Aorta (tissue), 5 donors: Measurements from ENCODE around the gene BTF3L4. TPM values are rescaled to one million over a fixed set of nuclear protein-coding genes. Genes with fewer than 3 reads are reported as not detected.

Experiments
- ATAC-seq: fragments of 200-7000 bp; cut with Tn5 transposase; one replicate; pipeline ENCODE4 v1.9.1; 2022; ENCODE audit warnings: moderate library complexity; ENCODE audit not compliant: low FRiP score
- DNase-seq, 2 donors: peaks; one replicate each; pipeline ENCODE4 v3.0.0-alpha.2; 2020
- H3K27ac ChIP-seq, 2 donors: one replicate each; pipeline ENCODE4 v1.5.1; 2013; ENCODE audit warnings: low read length in 2 of 2, mild to moderate bottlenecking in 2 of 2, moderate library complexity in 2 of 2, control low read depth in 1 of 2, inconsistent platforms in 1 of 2, low read depth in 1 of 2
- H3K27me3 ChIP-seq, 2 donors: one replicate each; pipeline ENCODE4 v1.6.1; 2013; ENCODE audit warnings: control low read depth in 1 of 2, low read length in 1 of 2, mild to moderate bottlenecking in 1 of 2, moderate library complexity in 1 of 2; ENCODE audit not compliant: insufficient read depth in 2 of 2, control insufficient read depth in 1 of 2
- H3K36me3 ChIP-seq, 2 donors: one replicate each; pipeline ENCODE4 v1.6.1; 2013; ENCODE audit warnings: control low read depth in 1 of 2, low read length in 1 of 2, mild to moderate bottlenecking in 1 of 2; ENCODE audit not compliant: insufficient read depth in 2 of 2, control insufficient read depth in 1 of 2
- H3K4me1 ChIP-seq, 2 donors: one replicate each; pipeline ENCODE4 v1.6.1; 2013; ENCODE audit warnings: low read length in 2 of 2, control low read depth in 1 of 2, mild to moderate bottlenecking in 1 of 2, moderate library complexity in 1 of 2; ENCODE audit not compliant: insufficient read depth in 2 of 2, control insufficient read depth in 1 of 2
- H3K4me3 ChIP-seq, 2 donors: one replicate each; pipeline ENCODE4 v1.5.1; 2013; ENCODE audit warnings: low read length in 2 of 2, control low read depth in 1 of 2, mild to moderate bottlenecking in 1 of 2
- H3K9me3 ChIP-seq: one replicate; pipeline ENCODE4 v1.6.1; 2013; ENCODE audit warnings: mild to moderate bottlenecking, low read length; ENCODE audit not compliant: control insufficient read depth
- WGBS, 2 donors: extraction: QIAGEN DNeasy Blood & Tissue Kit; methylation state at CpG; one replicate each; pipeline ENCODE4 v1.1.7; 2013; 5-methylcytosine and 5-hydroxymethylcytosine counted together
- intact Hi-C, 2 donors: fragments of 100-400 bp; cut with DNase I; formaldehyde crosslinking; loops; one replicate each; pipeline versions ENCODE4 v1.14.2 to v1.15.0; 2022
- polyA plus RNA-seq, 2 donors: library from polyadenylated mRNA; stranded (reverse); fragments of 200-250 nt; gene quantifications; one replicate each; pipeline ENCODE4 v1.2.3, GENCODE V29; 2013
- total RNA-seq, 2 donors: library from RNA; stranded (reverse); fragmentation: NEBNext Ultra II Directional; extraction: Animal tissue kit (Norgen Biotek cat#: 25700); gene quantifications; one replicate each; pipeline ENCODE4 v1.2.1, GENCODE V29; 2021
- donor health status: healthy with polysubstance abuse.
- donor health status: Bipolar disorder and iron deficiency.
- donor health status: DM: no; HTN: no; CAD: no.
- donor health status: DM: no; HTN: no; CAD: no.
- donor health status: DM: yes; HTN: yes; CAD: no.

Gene BTF3L4
- total and polyA plus RNA-seq, 4 donors = 33.6 to 45.3 (median 38.2) TPM

DNA sequence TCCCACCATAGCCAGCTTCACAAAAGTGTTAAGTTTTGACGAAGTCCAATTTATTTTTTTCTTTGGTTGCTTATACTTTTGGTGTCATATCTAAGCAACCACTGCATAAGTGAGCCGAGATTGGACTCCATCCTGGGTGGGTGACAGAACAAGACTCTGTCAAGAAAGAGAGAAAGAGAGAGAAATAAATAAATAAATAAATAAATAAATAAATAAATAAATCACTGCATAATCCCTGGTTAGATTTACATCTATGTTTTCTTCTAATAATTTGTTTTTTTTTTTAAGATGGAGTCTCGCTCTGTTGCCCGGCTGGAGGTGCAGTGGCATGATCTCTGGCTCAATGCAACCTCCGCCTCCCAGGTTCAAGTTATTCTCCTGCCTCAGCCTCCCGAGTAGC lies 67.5 kb downstream of the BTF3L4 start:
- Histone ChIP-seq H3K36me3 (no peaks in the 10 kb centered on the region), H3K9me3 (no peaks in the 10 kb centered on the region), H3K27me3 (no peaks in the 10 kb centered on the region), H3K4me3 (no peak overlapping the region), H3K4me1 (no peaks in the 10 kb centered on the region), H3K27ac (no peak overlapping the region)
- ATAC-seq (no peak), DNase-seq (no peak)
- 71 to 73% methylated on average over 6 of the region's 6 CpGs for WGBS, 2 donors
- intact Hi-C loops = no loop called here

DNA sequence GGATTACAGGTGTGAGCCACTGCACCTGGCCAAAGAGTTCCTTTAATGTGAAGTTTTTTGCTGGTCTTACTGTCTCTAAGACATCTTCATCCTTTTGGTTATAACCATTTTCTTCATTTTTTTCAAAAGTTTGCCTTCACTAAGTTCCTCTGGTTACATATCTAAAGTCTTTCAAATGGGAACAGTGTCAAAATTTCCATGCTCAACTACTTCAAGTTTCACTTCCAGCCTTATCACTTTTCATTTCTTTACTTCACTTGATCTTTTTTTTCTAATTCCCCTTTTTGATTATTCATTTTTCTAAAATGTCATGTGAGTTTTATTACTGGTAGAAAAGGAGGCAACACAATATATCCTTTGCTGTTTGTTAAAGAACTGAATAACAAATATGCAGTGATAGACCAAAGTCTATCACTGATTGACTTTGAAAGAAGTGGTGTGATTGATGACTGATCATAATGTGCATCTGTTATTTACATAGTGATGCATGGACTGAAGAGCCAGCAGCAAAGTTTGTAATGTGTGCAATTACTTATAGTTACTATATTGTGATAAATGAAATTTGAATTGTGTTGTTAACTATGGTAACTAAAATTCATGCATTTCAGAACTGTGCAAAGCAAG lies 69.8 kb downstream of the BTF3L4 start:
- DNase-seq = no peak
- Histone ChIP-seq H3K4me3 (no peak overlapping the region), H3K27me3 (no peaks in the 10 kb centered on the region), H3K9me3 (no peaks in the 10 kb centered on the region), H3K27ac (no peak overlapping the region), H3K36me3 (no peaks in the 10 kb centered on the region), H3K4me1 (no peaks in the 10 kb centered on the region)
- ATAC-seq = no peak
- intact Hi-C loops = loop anchor here (5.0 kb wide), 1 partner anchor 171 kb away; no protein-coding TSS in a partner anchor

DNA sequence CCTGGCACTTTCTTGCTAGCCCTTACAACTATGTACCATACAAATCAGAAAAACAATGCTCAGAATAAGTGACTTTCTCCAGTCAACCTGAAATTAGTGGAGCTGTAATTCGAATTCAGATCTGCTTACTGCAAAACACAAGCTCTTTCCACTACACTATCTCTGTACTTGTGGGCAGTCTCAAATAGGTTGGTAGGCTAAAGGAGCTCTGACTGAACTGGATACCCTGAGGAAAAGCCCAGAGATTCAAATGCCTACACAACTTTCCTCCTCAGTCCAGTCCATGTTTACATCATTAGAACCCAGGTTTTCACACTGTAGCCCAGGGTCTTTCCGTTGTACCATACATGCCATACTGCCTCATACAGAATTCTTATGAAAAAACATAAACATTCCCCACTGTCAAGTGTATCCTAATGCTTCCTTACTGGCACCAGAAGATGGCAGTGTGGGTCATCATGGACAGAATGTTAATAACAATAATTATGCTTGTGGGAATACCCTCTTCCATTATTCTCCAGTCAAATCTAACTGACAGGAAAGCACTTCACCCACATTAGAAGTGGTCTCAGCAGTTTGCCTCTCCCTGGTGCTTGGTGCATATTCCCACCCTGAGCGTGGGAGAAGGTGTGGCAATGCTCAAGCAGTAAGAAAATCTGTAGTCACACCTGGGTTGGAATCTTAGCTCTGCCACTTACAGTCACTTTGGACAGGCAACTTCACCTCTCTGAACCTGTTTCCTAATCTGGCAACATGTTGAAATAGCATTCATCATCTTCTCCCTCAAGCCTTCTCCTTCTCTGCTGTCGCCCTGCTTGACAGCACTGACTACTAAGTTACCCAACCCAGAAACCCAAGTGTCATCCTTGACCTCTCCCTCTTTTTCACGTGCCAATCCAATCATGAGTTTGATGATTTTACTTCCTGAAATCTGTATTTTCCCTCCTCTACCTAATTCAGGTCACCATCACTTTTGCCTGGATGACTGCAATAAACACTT lies 71.4 kb downstream of the BTF3L4 start:
- no peaks in the 10 kb centered on the region for H3K36me3 ChIP-seq
- ATAC-seq (no peak), DNase-seq (no peak)
- no peak overlapping the region for H3K4me3 ChIP-seq
- no peak overlapping the region for H3K27ac ChIP-seq
- 34% methylated on average over 5 of the region's 5 CpGs for WGBS, 2 donors
- H3K27me3 ChIP-seq = no peaks in the 10 kb centered on the region
- H3K9me3 ChIP-seq = no peaks in the 10 kb centered on the region
- no peaks in the 10 kb centered on the region for H3K4me1 ChIP-seq
- intact Hi-C loops = loop anchor here (5.0 kb wide), 1 partner anchor 170 kb away; no protein-coding TSS in a partner anchor

DNA sequence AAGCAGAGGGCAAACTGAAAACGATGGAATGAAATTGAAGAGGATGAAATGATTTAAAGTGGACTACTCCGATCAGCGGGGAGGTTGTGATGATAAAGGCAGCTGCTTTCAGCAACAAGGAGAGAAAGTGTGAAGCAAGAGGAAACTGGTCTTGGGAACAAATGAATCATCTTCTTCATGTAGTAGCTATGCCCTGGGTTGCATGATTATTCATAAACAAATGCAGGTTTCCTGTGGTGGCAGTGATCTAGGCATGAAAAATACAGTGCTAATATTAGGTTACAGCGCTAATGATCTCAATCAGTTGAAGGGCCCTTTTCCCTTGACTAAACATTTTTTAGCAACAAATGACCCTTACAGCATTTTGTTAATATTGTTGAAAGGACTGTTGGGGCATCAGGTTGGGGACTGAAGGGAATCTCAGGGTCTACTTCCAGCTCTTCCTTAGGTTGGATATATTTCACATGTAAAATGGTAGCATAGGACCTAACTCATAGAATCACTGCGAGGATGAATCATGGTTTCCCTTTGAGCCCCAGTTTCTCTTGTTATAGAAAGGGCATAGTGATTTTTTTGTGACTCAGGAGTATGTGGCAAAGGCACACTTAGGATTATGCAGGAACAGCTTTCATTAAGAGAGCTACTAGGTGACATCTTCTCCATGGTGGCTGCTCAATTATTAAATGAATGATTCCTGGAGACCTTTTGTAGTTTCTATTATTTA lies 83.9 kb downstream of the BTF3L4 start:
- no peak overlapping the region for H3K27ac ChIP-seq
- H3K36me3 ChIP-seq = no peaks in the 10 kb centered on the region
- no peaks in the 10 kb centered on the region for H3K27me3 ChIP-seq
- ATAC-seq = no peak
- no peak overlapping the region for H3K4me3 ChIP-seq
- H3K4me1 ChIP-seq = peaks cover 0 to 3% of the 10 kb centered on the region in 2 donors
- no peaks in the 10 kb centered on the region for H3K9me3 ChIP-seq
- DNase-seq = no peak
- intact Hi-C loops = loop anchor here (10.0 kb wide), 2 partner anchors 125 to 265 kb away; partner anchors contain the start of genes ORC1 (in 1 of the 2) and PRPF38A (in 1 of the 2)
- WGBS, 2 donors = 87 to 89% methylated on average over 5 of the region's 5 CpGs

Other genes starting within 250 kb of the BTF3L4 start
- 100 to 1,000 TPM; 103 to 115 TPM for gene NRDC, start 177.6 kb upstream of the BTF3L4 start, total RNA-seq
- gene NRDC, start 177.6 kb upstream of the BTF3L4 start, polyA plus RNA-seq = 10 to 100 TPM; 47.7 to 89.4 TPM
- under 1 TPM; 0.03 TPM for gene RAB3B, start 65.6 kb upstream of the BTF3L4 start, total RNA-seq
- under 1 TPM; 0.05 to 0.13 TPM for gene RAB3B, start 65.6 kb upstream of the BTF3L4 start, polyA plus RNA-seq
- gene KTI12, start 22.5 kb upstream of the BTF3L4 start, total RNA-seq = 1 to 10 TPM; 7.7 to 7.9 TPM
- 1 to 10 TPM; 2.0 to 6.4 TPM for gene KTI12, start 22.5 kb upstream of the BTF3L4 start, polyA plus RNA-seq
- gene TXNDC12, start 1.1 kb upstream of the BTF3L4 start, total RNA-seq = 10 to 100 TPM; 27.1 to 46.5 TPM
- 10 to 100 TPM; 20.9 to 30.3 TPM for gene TXNDC12, start 1.1 kb upstream of the BTF3L4 start, polyA plus RNA-seq
- 10 to 100 TPM; 19.3 to 28.8 TPM for gene ZFYVE9, start 85.8 kb downstream of the BTF3L4 start, total RNA-seq
- 1 to 10 TPM; 6.6 to 8.5 TPM for gene ZFYVE9, start 85.8 kb downstream of the BTF3L4 start, polyA plus RNA-seq